Measurements from ENCODE around the gene DACH2. TPM values are rescaled to one million over a fixed set of nuclear protein-coding genes. Genes with fewer than 3 reads are reported as not detected.

Gene DACH2
- total and polyA plus RNA-seq, 9 of the 15 experiments (the other 6 are each of a cell fraction or from before 2014, with no cell fraction given) = not detected

- TF ChIP-seq ZNF224 (CRISPR knock-in tag; IDR thresholded peaks at IDR 0.05) (no peak), XRCC3 (IDR thresholded peaks at IDR 0.05) (no peak), ILK (tag; IDR thresholded peaks at IDR 0.05; ENCODE audit: borderline replicate concordance, low read depth) (no peak), MAFG (tag; conservative IDR thresholded peaks at IDR 0.05) (no peak), CTCF (IDR thresholded peaks at IDR 0.05 in 2 of 3, conservative IDR thresholded peaks at IDR 0.05 in 1 of 3; ENCODE audit: insufficient read depth in 2 of 3, low read depth in 1 of 3, low read length in 3 of 3) (peak in 1 of 3 experiments; percentile 16; a peak in 1 of 6 replicates), RAD21 (CRISPR knock-in tag; conservative IDR thresholded peaks at IDR 0.05 in 1 of 2, IDR thresholded peaks at IDR 0.05 in 1 of 2) (peak in 1 of 2 experiments; percentile 31; a peak in 1 of 4 replicates)
- ChIA-PET POLR2A (no interaction called here), CTCF (ENCODE audit: low intra/inter-chr PET ratio) (no interaction called here)
- ATAC-seq (no peak), DNase-seq (ENCODE audit: extremely low read depth in 1 of 4, low spot score in 3 of 4) (peak in 1 of 4 experiments; percentile 11), FAIRE-seq (no peak)
- no TSS peak for BruUV-seq (replicated peaks)
- Histone ChIP-seq H3K27ac (ENCODE audit: extremely low read depth, low read depth, low read length) (no peak overlapping the region), H3K4me1 (replicated peaks in 1 of 2; ENCODE audit: control insufficient read depth in 2 of 2, insufficient read depth in 2 of 2, low read length in 2 of 2) (no peaks in the 10 kb centered on the region), H3K4me3 (no peak overlapping the region), H3K9me1 (ENCODE audit: control insufficient read depth, insufficient read depth, low read length) (no peaks in the 10 kb centered on the region), H3K9me3 (replicated peaks; ENCODE audit: control insufficient read depth, insufficient read depth, low read depth, low read length) (no peaks in the 10 kb centered on the region), H3K79me2 (ENCODE audit: control insufficient read depth, insufficient read depth, low read length) (no peaks in the 10 kb centered on the region), H4K20me1 (replicated peaks; ENCODE audit: control insufficient read depth, insufficient read depth, low read length) (no peaks in the 10 kb centered on the region), H3K27me3 (ENCODE audit: control insufficient read depth in 2 of 2, insufficient read depth in 2 of 2, low read length in 2 of 2) (no peaks in the 10 kb centered on the region), H3K36me3 (ENCODE audit: control insufficient read depth, insufficient read depth, low read length) (no peaks in the 10 kb centered on the region), H2AFZ (ENCODE audit: low read depth, low read length) (no peak overlapping the region), H3K4me2 (ENCODE audit: insufficient read depth, low read length) (no peak overlapping the region), H3K9ac (ENCODE audit: insufficient read depth in 1 of 2, low read depth in 2 of 2, low read length in 2 of 2) (no peak overlapping the region)
- in situ Hi-C loops (cut with MboI) (no loop called here), intact Hi-C loops (cut with micrococcal nuclease) (no loop called here)
- WGBS (ENCODE audit: insufficient coverage, low coverage, missing lambda C conversion rate) = 0% methylated on average over 3 of the region's 3 CpGs
These were observed 23.1 kb downstream of the DACH2 start for GRCh38 chrX:86171366-86171765.

Measured in K562 (cell line).